Naive thymus-derived CD4-positive, alpha-beta T cell (primary cell): ENCODE results near the gene PHKG1. TPM values are rescaled to one million over a fixed set of nuclear protein-coding genes. Genes with fewer than 3 reads are reported as not detected.
"Not testable (repeated sequence)": the region's sequence is repeated elsewhere in the genome, so short reads cannot be mapped to it uniquely, and the experiment has no call there.

Experiments used
- ATAC-seq: fragments of 150-1000 bp; cut with Tn5 transposase; 2 replicates; pipeline ENCODE4 v1.10.0; 2021; ENCODE audit warnings: mild to moderate bottlenecking, moderate library complexity
- CTCF ChIA-PET: fragments of 350-600 bp; sonication (Branson Sonifier 250); formaldehyde crosslinking; loops from one replicate; lab custom pipeline; 2021; ENCODE audit warnings: antibody characterized with exemption; lab: Charles Lee
- POLR2A ChIA-PET: fragments of 350-600 bp; sonication (Branson Sonifier 250); formaldehyde crosslinking; loops from one replicate; lab custom pipeline; 2021; ENCODE audit warnings: antibody characterized with exemption, inconsistent platforms; lab: Charles Lee
- DNase-seq, 9 donors: peaks; one replicate each; pipeline versions ENCODE4 v3.0.0 to v3.0.0-alpha.2; 2020 to 2022; ENCODE audit warnings: mixed read lengths in 1 of 9
- H3K27ac ChIP-seq: one replicate; pipeline ENCODE4 v1.7.0; 2013; ENCODE audit warnings: mild to moderate bottlenecking, low read depth, low read length, moderate library complexity
- H3K27me3 ChIP-seq, 2 donors: one replicate each; pipeline ENCODE4 v1.7.0; 2013; ENCODE audit warnings: low read length in 2 of 2, mild to moderate bottlenecking in 2 of 2, moderate library complexity in 2 of 2; ENCODE audit not compliant: control insufficient read depth in 2 of 2, insufficient read depth in 2 of 2
- H3K36me3 ChIP-seq, 3 experiments: 1 replicate in 2 of 3; 2 replicates in 1 of 3; pipeline ENCODE4 v1.7.0; 2013; ENCODE audit warnings: low read length in 3 of 3, mild to moderate bottlenecking in 3 of 3, moderate library complexity in 1 of 3; ENCODE audit not compliant: insufficient read depth in 3 of 3, control insufficient read depth in 2 of 3
- H3K4me1 ChIP-seq, 2 donors: one replicate each; pipeline ENCODE4 v1.7.0; 2013; ENCODE audit warnings: low read length in 2 of 2, mild to moderate bottlenecking in 2 of 2, moderate library complexity in 1 of 2; ENCODE audit not compliant: control insufficient read depth in 2 of 2, insufficient read depth in 2 of 2
- H3K4me3 ChIP-seq: 2 replicates; pipeline ENCODE4 v1.7.0; 2013; ENCODE audit warnings: mild to moderate bottlenecking, low read length
- H3K9me3 ChIP-seq, 3 experiments: 1 replicate in 2 of 3; 2 replicates in 1 of 3; pipeline ENCODE4 v1.7.0; 2013; ENCODE audit warnings: low read length in 3 of 3; ENCODE audit not compliant: control insufficient read depth in 2 of 3
- H3K27ac Mint-ChIP-seq, 9 donors: one replicate each; pipeline ENCODE4 v1.8.0; 2020 to 2022; ENCODE audit warnings: mixed read lengths in 9 of 9, mild to moderate bottlenecking in 8 of 9, moderate library complexity in 5 of 9, inconsistent platforms in 2 of 9
- H3K27me3 Mint-ChIP-seq, 5 donors: one replicate each; pipeline ENCODE4 v1.8.0; 2021 to 2022; ENCODE audit warnings: mixed read lengths in 5 of 5, mild to moderate bottlenecking in 1 of 5
- H3K36me3 Mint-ChIP-seq, 5 donors: one replicate each; pipeline ENCODE4 v1.8.0; 2020 to 2022; ENCODE audit warnings: mixed read lengths in 5 of 5, mild to moderate bottlenecking in 3 of 5, inconsistent platforms in 1 of 5
- H3K4me1 Mint-ChIP-seq, 7 donors: one replicate each; pipeline ENCODE4 v1.8.0; 2020 to 2022; ENCODE audit warnings: mixed read lengths in 7 of 7, mild to moderate bottlenecking in 3 of 7, inconsistent platforms in 1 of 7
- H3K4me3 Mint-ChIP-seq, 10 donors: one replicate each; pipeline ENCODE4 v1.8.0; 2020 to 2022; ENCODE audit warnings: mild to moderate bottlenecking in 10 of 10, mixed read lengths in 10 of 10, moderate library complexity in 6 of 10, inconsistent platforms in 2 of 10
- H3K9me3 Mint-ChIP-seq, 11 donors: one replicate each; pipeline ENCODE4 v1.8.0; 2020 to 2022; ENCODE audit warnings: mixed read lengths in 11 of 11, mild to moderate bottlenecking in 4 of 11, inconsistent platforms in 1 of 11, moderate library complexity in 1 of 11
- intact Hi-C, 2 donors: fragments of 100-400 bp; cut with micrococcal nuclease; formaldehyde crosslinking; loops; one replicate each; pipeline ENCODE4 v1.15.1; 2023
- polyA plus RNA-seq, 2 donors: library from polyadenylated mRNA; unstranded; fragments of 300-500 nt; fragmentation: Illumina TruSeq; gene quantifications; one replicate each; pipeline ENCODE4 v1.2.3, GENCODE V29; 2021
- total RNA-seq, 6 experiments: library from RNA in 5 of 6; stranded (reverse) in 5 of 6; gene quantifications; 1 replicate in 5 of 6; 2 replicates in 1 of 6; pipeline ENCODE4 v1.2.3 and lab custom pipeline; 2021 to 2026

The PHKG1 gene
- total RNA-seq (10 to 100 TPM in 1 of 5 experiments, 1 to 10 TPM in 4; 2.5 to 12.0 (median 4.1) TPM), polyA plus RNA-seq (1 to 10 TPM in 1 of 2 donors, under 1 TPM in 1; 0.91 to 1.4 TPM), total RNA-seq (lab: John Stamatoyannopoulos, UW) (11.6 reads per million, percentile 39 among the genes with 10 or more reads in this experiment)

- Histone ChIP-seq H3K9me3 (no peaks in the 10 kb centered on the region), H3K27ac (no peak within 1 kb of the TSS), H3K27me3 (no peaks in the 10 kb centered on the region), H3K4me3 (no peak within 1 kb of the TSS), H3K36me3 (no peaks in the 10 kb centered on the region), H3K4me1 (no peaks in the 10 kb centered on the region)
- H3K36me3 Mint-ChIP-seq, result peaks cover 0 to 5% (median 0%) of the 10 kb centered on the region in 5 donors
- no peaks in the 10 kb centered on the region for H3K27me3 Mint-ChIP-seq
- intact Hi-C loops, result no loop called here
- H3K9me3 Mint-ChIP-seq, result peaks cover 0 to 2% (median 0%) of the 10 kb centered on the region in 11 donors
- peak within 1 kb of the TSS in 2 of 9 donors; percentile 8 to 24 for H3K27ac Mint-ChIP-seq
- DNase-seq (no peak), ATAC-seq (peak; percentile 32)
- peaks cover 0 to 3% (median 0%) of the 10 kb centered on the region in 7 donors for H3K4me1 Mint-ChIP-seq
- no peak within 1 kb of the TSS for H3K4me3 Mint-ChIP-seq
- ChIA-PET CTCF (no interaction called here), POLR2A (interaction anchor here (0.6 to 0.9 kb wide), 4 partner anchors 13 to 304 kb away, joined by 3 read pairs; partner anchors contain the start of gene CHCHD2)
Measured at GRCh38 chr7:56092789-56093531, at the start of gene PHKG1. Gene PHKG1 (minus strand): TSS chr7:56092952. CDS start chr7:56088941, 4,011 bp downstream.

- POLR2A ChIA-PET, H3K9me3 Mint-ChIP-seq, H3K4me1 Mint-ChIP-seq, ATAC-seq, H3K36me3 ChIP-seq, H3K9me3 ChIP-seq, H3K36me3 Mint-ChIP-seq, H3K27ac ChIP-seq, H3K27me3 Mint-ChIP-seq, CTCF ChIA-PET, H3K4me3 ChIP-seq, H3K4me3 Mint-ChIP-seq, H3K4me1 ChIP-seq, H3K27ac Mint-ChIP-seq, intact Hi-C loops, DNase-seq, H3K27me3 ChIP-seq: not testable (repeated sequence)
Measured at GRCh38 chr7:56131062-56131461, 38.3 kb upstream of the PHKG1 start.

GRCh38 chr7:56127241-56127975 lies 34.7 kb upstream of the PHKG1 start:
- intact Hi-C loops, result no loop called here
- no peaks in the 10 kb centered on the region for H3K4me1 Mint-ChIP-seq
- no peak for DNase-seq

GRCh38 chr7:56125831-56126230 lies 33.1 kb upstream of the PHKG1 start:
- Mint-ChIP-seq H3K36me3 (no peaks in the 10 kb centered on the region), H3K4me3 (no peak overlapping the region), H3K27ac (no peak overlapping the region), H3K9me3 (no peaks in the 10 kb centered on the region), H3K4me1 (no peaks in the 10 kb centered on the region), H3K27me3 (peaks cover 0 to 4% (median 0%) of the 10 kb centered on the region in 5 donors)
- H3K36me3 ChIP-seq, result no peaks in the 10 kb centered on the region
- H3K27me3 ChIP-seq, result no peaks in the 10 kb centered on the region
- H3K27ac ChIP-seq, result no peak overlapping the region
- H3K4me3 ChIP-seq, result no peak overlapping the region
- ATAC-seq, result no peak
- H3K4me1 ChIP-seq, result no peaks in the 10 kb centered on the region
- intact Hi-C loops, result no loop called here
- ChIA-PET POLR2A (no interaction called here), CTCF (interaction anchor here (0.7 kb wide), 1 partner anchor 191 kb away, joined by 3 read pairs; no protein-coding TSS in a partner anchor)
- DNase-seq, result no peak
- H3K9me3 ChIP-seq, result no peaks in the 10 kb centered on the region

More at GRCh38 chr7:56127241-56127975, 34.7 kb upstream of the PHKG1 start:
- no peaks in the 10 kb centered on the region for H3K9me3 ChIP-seq
- H3K4me3 ChIP-seq, result no peak overlapping the region
- H3K27ac Mint-ChIP-seq, result no peak overlapping the region
- no peak for ATAC-seq
- H3K36me3 Mint-ChIP-seq, result no peaks in the 10 kb centered on the region
- no peaks in the 10 kb centered on the region for H3K9me3 Mint-ChIP-seq
- CTCF ChIA-PET, result no interaction called here
- no peak overlapping the region for H3K27ac ChIP-seq
- no peaks in the 10 kb centered on the region for H3K4me1 ChIP-seq
- H3K27me3 Mint-ChIP-seq, result peaks cover 0 to 4% (median 0%) of the 10 kb centered on the region in 5 donors
- no peaks in the 10 kb centered on the region for H3K27me3 ChIP-seq
- H3K36me3 ChIP-seq, result no peaks in the 10 kb centered on the region
- POLR2A ChIA-PET, result no interaction called here
- H3K4me3 Mint-ChIP-seq, result no peak overlapping the region

GRCh38 chr7:56124981-56125380 lies 32.2 kb upstream of the PHKG1 start:
- Histone ChIP-seq H3K9me3 (no peaks in the 10 kb centered on the region), H3K4me1 (no peaks in the 10 kb centered on the region), H3K27me3 (no peaks in the 10 kb centered on the region), H3K4me3 (no peak overlapping the region), H3K36me3 (no peaks in the 10 kb centered on the region), H3K27ac (no peak overlapping the region)
- ATAC-seq (no peak), DNase-seq (no peak)
- intact Hi-C loops, result no loop called here
- ChIA-PET POLR2A (interaction anchor here (1.3 kb wide), 1 partner anchor 18 kb away, joined by 4 read pairs; the partner anchor contains the start of gene CHCHD2), CTCF (no interaction called here)
- Mint-ChIP-seq H3K27me3 (peaks cover 0 to 4% (median 0%) of the 10 kb centered on the region in 5 donors), H3K4me1 (no peaks in the 10 kb centered on the region), H3K36me3 (no peaks in the 10 kb centered on the region), H3K4me3 (no peak overlapping the region), H3K27ac (no peak overlapping the region), H3K9me3 (no peaks in the 10 kb centered on the region)

GRCh38 chr7:56121440-56121839 lies 28.7 kb upstream of the PHKG1 start:
- Mint-ChIP-seq H3K9me3 (no peaks in the 10 kb centered on the region), H3K27me3 (peaks cover 13 to 27% (median 15%) of the 10 kb centered on the region in 5 donors), H3K4me1 (no peaks in the 10 kb centered on the region), H3K4me3 (no peak overlapping the region), H3K27ac (no peak overlapping the region), H3K36me3 (no peaks in the 10 kb centered on the region)
- ChIA-PET CTCF (no interaction called here), POLR2A (no interaction called here)
- DNase-seq (no peak), ATAC-seq (no peak)
- Histone ChIP-seq H3K9me3 (no peaks in the 10 kb centered on the region), H3K4me3 (no peak overlapping the region), H3K36me3 (no peaks in the 10 kb centered on the region), H3K27me3 (no peaks in the 10 kb centered on the region), H3K4me1 (no peaks in the 10 kb centered on the region), H3K27ac (no peak overlapping the region)
- intact Hi-C loops, result no loop called here
